ENCODE results near the gene PEPD. TPM values are rescaled to one million over a fixed set of nuclear protein-coding genes. Genes with fewer than 3 reads are reported as not detected.

PEPD gene
- total and polyA plus RNA-seq, 2 of the 4 experiments (the other 2 are of a cell fraction), result 36.7 to 88.4 TPM

DNA sequence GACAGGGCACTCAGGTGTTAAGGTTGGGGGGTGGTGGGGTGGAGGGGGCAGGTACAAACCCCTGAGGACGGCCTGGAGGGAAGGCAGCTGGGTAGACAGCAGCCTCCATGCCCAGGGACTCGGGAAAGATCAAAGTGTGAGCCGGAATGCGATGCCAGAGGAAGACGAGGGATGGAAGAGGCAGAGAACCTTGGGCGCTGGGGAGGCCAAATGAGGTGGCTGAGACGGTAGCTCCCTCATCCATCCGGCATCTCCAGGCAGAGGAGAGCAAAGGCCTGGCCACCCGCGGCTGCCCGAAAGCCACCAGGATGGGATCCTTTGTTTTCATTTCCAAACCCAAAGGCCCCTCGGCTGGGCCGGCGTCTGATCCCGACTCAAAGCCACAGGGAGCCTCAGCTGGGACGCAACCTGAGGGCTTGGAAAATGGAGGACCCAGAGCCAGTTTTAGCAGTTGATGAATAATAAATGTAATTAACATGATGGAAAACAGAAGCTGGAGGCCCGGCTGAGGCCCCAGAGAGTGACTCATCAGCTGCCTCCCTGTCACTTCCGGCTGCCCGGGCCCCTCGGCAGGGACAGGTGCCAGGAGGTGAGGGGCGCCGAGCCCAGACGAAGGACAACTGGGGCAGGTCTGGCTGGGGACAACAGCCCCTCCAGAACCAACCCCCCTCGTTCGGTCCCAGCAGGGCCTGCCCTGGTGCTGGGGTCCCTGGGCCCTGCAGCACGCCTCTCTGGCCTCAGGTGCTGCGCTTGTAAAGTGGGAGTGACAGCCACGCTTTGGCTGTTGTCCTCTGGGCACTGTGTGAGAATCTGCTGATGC is 86.5 kb downstream of the PEPD start:
- no peak overlapping the region for H3K9ac ChIP-seq (ENCODE audit: low read depth, low read length)

More for the DNA sequence above, 86.5 kb downstream of the PEPD start:
- H3K4ac ChIP-seq (ENCODE audit: low read depth, low read length), result no peak overlapping the region
- BruUV-seq (replicated peaks), result no TSS peak
- no peak overlapping the region for H3K14ac ChIP-seq (replicated peaks; ENCODE audit: low read depth, low read length)
- TF ChIP-seq MAFK (IDR thresholded peaks at IDR 0.05; ENCODE audit: low read depth, low read length), result no peak
- no peak for TF ChIP-seq MXI1 (IDR thresholded peaks at IDR 0.05; ENCODE audit: borderline replicate concordance, low read depth, low read length)
- TF ChIP-seq CHD1 (IDR thresholded peaks at IDR 0.05; ENCODE audit: low read depth, low read length), result no peak
- TF ChIP-seq RFX5 (IDR thresholded peaks at IDR 0.05; ENCODE audit: low read depth, low read length), result no peak
- TF ChIP-seq SMC3 (IDR thresholded peaks at IDR 0.05; ENCODE audit: low read depth, low read length), result no peak
- no peak for TF ChIP-seq USF2 (IDR thresholded peaks at IDR 0.05; ENCODE audit: low read depth, low read length)
- TF ChIP-seq FOS (IDR thresholded peaks at IDR 0.05; ENCODE audit: low read depth, low read length), result no peak; the same call in 1 of the 2 replicates
- TF ChIP-seq, protein P1, sequence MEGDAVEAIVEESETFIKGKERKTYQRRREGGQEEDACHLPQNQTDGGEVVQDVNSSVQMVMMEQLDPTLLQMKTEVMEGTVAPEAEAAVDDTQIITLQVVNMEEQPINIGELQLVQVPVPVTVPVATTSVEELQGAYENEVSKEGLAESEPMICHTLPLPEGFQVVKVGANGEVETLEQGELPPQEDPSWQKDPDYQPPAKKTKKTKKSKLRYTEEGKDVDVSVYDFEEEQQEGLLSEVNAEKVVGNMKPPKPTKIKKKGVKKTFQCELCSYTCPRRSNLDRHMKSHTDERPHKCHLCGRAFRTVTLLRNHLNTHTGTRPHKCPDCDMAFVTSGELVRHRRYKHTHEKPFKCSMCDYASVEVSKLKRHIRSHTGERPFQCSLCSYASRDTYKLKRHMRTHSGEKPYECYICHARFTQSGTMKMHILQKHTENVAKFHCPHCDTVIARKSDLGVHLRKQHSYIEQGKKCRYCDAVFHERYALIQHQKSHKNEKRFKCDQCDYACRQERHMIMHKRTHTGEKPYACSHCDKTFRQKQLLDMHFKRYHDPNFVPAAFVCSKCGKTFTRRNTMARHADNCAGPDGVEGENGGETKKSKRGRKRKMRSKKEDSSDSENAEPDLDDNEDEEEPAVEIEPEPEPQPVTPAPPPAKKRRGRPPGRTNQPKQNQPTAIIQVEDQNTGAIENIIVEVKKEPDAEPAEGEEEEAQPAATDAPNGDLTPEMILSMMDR (conservative IDR thresholded peaks at IDR 0.05; ENCODE audit: low read depth, low read length), result no peak
- no peak for TF ChIP-seq BHLHE40 (IDR thresholded peaks at IDR 0.05; ENCODE audit: low read depth, low read length)
- TF ChIP-seq, protein P2, sequence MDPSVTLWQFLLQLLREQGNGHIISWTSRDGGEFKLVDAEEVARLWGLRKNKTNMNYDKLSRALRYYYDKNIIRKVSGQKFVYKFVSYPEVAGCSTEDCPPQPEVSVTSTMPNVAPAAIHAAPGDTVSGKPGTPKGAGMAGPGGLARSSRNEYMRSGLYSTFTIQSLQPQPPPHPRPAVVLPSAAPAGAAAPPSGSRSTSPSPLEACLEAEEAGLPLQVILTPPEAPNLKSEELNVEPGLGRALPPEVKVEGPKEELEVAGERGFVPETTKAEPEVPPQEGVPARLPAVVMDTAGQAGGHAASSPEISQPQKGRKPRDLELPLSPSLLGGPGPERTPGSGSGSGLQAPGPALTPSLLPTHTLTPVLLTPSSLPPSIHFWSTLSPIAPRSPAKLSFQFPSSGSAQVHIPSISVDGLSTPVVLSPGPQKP (IDR thresholded peaks at IDR 0.05; ENCODE audit: borderline replicate concordance, low read depth, low read length), result no peak
- no peak for TF ChIP-seq CEBPB (IDR thresholded peaks at IDR 0.05; ENCODE audit: low read depth, low read length)
- no peak for TF ChIP-seq POLR2A (IDR thresholded peaks at IDR 0.05; ENCODE audit: low read depth, low read length)
- ChIA-PET POLR2A (ENCODE audit: unreplicated experiment) (no interaction called here), CTCF (interaction anchor here (0.8 to 1.0 kb wide), 2 partner anchors 19 to 360 kb away, joined by 3 to 5 read pairs; no protein-coding TSS in a partner anchor)
- intact Hi-C loops (cut with micrococcal nuclease) (no loop called here), in situ Hi-C loops (cut with MboI; ENCODE audit: low sequenced_read_pairs) (no loop called here), dilution Hi-C loops (cut with HindIII; ENCODE audit: low sequenced_read_pairs, unreplicated experiment) (no loop called here)
- peaks cover 6% of the 10 kb centered on the region; the same call in 1 of the 2 replicates for H3K4me1 ChIP-seq (ENCODE audit: control insufficient read depth, insufficient read depth, low read length)
- peaks cover 5% of the 10 kb centered on the region; the same call in 1 of the 2 replicates for H3K9me1 ChIP-seq (ENCODE audit: insufficient read depth, low read length)
- H3K27ac ChIP-seq (ENCODE audit: insufficient read depth, low read length), result no peak overlapping the region
- no peak overlapping the region for H3K4me3 ChIP-seq (ENCODE audit: insufficient read depth, low read depth, low read length)
- no peak overlapping the region for H2BK120ac ChIP-seq (ENCODE audit: low read depth, low read length)
- no peak overlapping the region for H3K18ac ChIP-seq (ENCODE audit: low read depth, low read length)
- no peaks in the 10 kb centered on the region for H3K9me3 ChIP-seq (ENCODE audit: control insufficient read depth, insufficient read depth, low read length)
- H2BK5ac ChIP-seq (ENCODE audit: low read depth, low read length, poor library complexity, severe bottlenecking), result no peak overlapping the region
- H2AK5ac ChIP-seq (ENCODE audit: low read depth, low read length), result no peak overlapping the region
- no peak overlapping the region for H4K5ac ChIP-seq (ENCODE audit: low read depth, low read length)
- H3K23ac ChIP-seq (ENCODE audit: low read depth, low read length), result no peak overlapping the region
- H2BK15ac ChIP-seq (ENCODE audit: low read depth, low read length), result no peak overlapping the region
- no peak overlapping the region for H2BK20ac ChIP-seq (ENCODE audit: low read depth, low read length)
- no peak overlapping the region; a peak in 1 of 4 replicates for H4K8ac ChIP-seq (ENCODE audit: low read depth in 2 of 2, low read length in 2 of 2)
- H3K4me2 ChIP-seq (ENCODE audit: low read depth, low read length), result no peak overlapping the region
- no peaks in the 10 kb centered on the region for H3K79me1 ChIP-seq (ENCODE audit: low read depth in 1 of 2, low read length in 2 of 2)
- H4K20me1 ChIP-seq (ENCODE audit: insufficient read depth, low read length), result no peaks in the 10 kb centered on the region
- ATAC-seq (ENCODE audit: low read depth) (no peak), DNase-seq (peak; percentile 32)
- no peak overlapping the region for H2AFZ ChIP-seq (replicated peaks; ENCODE audit: low read length, poor library complexity)
- H4K91ac ChIP-seq (ENCODE audit: insufficient read depth, low read depth, low read length), result no peak overlapping the region
- no peak overlapping the region for H3K56ac ChIP-seq (ENCODE audit: extremely low read depth, insufficient read depth, low read length)
- H3K27me3 ChIP-seq (ENCODE audit: control insufficient read depth, insufficient read depth, low read length), result no peaks in the 10 kb centered on the region
- H3K36me3 ChIP-seq (ENCODE audit: control insufficient read depth, insufficient read depth, low read length), result no peaks in the 10 kb centered on the region
- 85% methylated on average over 5 of the region's 28 CpGs; no CpG with 5 or more reads in 1 of the 2 experiments for WGBS, 2 experiments (ENCODE audit: extremely low coverage in 2 of 2, insufficient read length in 1 of 2)
- H2AK9ac ChIP-seq (replicated peaks; ENCODE audit: low read depth, low read length, poor library complexity), result no peak overlapping the region
